HCT116 (cell line): Measurements from ENCODE around the gene OCEL1. TPM values are rescaled to one million over a fixed set of nuclear protein-coding genes. Genes with fewer than 3 reads are reported as not detected.
"Not testable (repeated sequence)": the region's sequence is repeated elsewhere in the genome, so short reads cannot be mapped to it uniquely, and the experiment has no call there.

ENCODE experiments used
- ATAC-seq: fragments of 200-7000 bp; cut with Tn5 transposase; 2 replicates; pipeline ENCODE4 v1.9.1; 2020; ENCODE audit warnings: mild to moderate bottlenecking, moderate library complexity
- BruUV-seq: library from RNA; stranded (reverse); fragments of 400-500 nt; replicated peaks from 2 replicates; lab custom pipeline; 2021; lab: Mats Ljungman, UMichigan
- CTCF ChIA-PET: fragments of 300-600 bp; sonication (Branson Sonifier 250); formaldehyde crosslinking; loops from one replicate; lab custom pipeline; 2021; ENCODE audit warnings: antibody characterized with exemption; lab: Charles Lee
- POLR2A ChIA-PET: fragments of 300-600, 350-600 bp; sonication (Branson Sonifier 250); formaldehyde crosslinking; loops from one replicate; lab custom pipeline; 2021; ENCODE audit warnings: antibody characterized with exemption; lab: Charles Lee
- RAD21 ChIA-PET, 2 experiments: fragments of 300-600 bp; sonication (Branson Sonifier 250); formaldehyde crosslinking; loops; one replicate each; lab custom pipeline; 2023; ENCODE audit warnings: low total read pairs in 2 of 2; ENCODE audit not compliant: uncharacterized antibody in 2 of 2, unreplicated experiment in 2 of 2, low non-redundant PET in 1 of 2; lab: Charles Lee
- DNase-seq: peaks from one replicate; pipeline ENCODE4 v3.0.0-alpha.2; 2010; ENCODE audit warnings: low read depth, low spot score
- H2AFZ ChIP-seq: fragments of 200-600 bp; shearing (Covaris generic), sonication (generic); 2 replicates; pipeline ENCODE4 v1.6.1; 2017; ENCODE audit warnings: low read depth, mixed run types, mixed read lengths, antibody characterized with exemption, low read length; ENCODE audit not compliant: poor library complexity, severe bottlenecking
- H3K27ac ChIP-seq: 2 replicates; pipeline ENCODE4 v1.5.1; 2012; ENCODE audit warnings: low read depth, low read length
- H3K27me3 ChIP-seq: fragments of 200-600 bp; sonication (generic); 2 replicates; pipeline ENCODE4 v1.6.1; 2016; ENCODE audit warnings: mixed run types, low read length, mixed read lengths; ENCODE audit not compliant: insufficient read depth
- H3K36me3 ChIP-seq, 2 experiments: fragments of 200-500 bp in 1 of 2; fragments of 200-600 bp in 1 of 2; sonication (Bioruptor generic) in 1 of 2; sonication (generic) in 1 of 2; 2 replicates each; pipeline versions ENCODE4 v1.5.1 to v1.6.1; 2014 to 2016; ENCODE audit warnings: low read length in 2 of 2, inconsistent platforms in 1 of 2, mixed read lengths in 1 of 2, mixed run types in 1 of 2; ENCODE audit not compliant: insufficient read depth in 2 of 2, control insufficient read depth in 1 of 2
- H3K4me1 ChIP-seq, 2 experiments: fragments of 200-600 bp in 1 of 2; sonication (generic) in 1 of 2; 2 replicates each; pipeline versions ENCODE4 v1.5.1 to v1.6.1; 2012 to 2017; ENCODE audit warnings: low read length in 2 of 2, inconsistent platforms in 1 of 2, mild to moderate bottlenecking in 1 of 2, mixed read lengths in 1 of 2, mixed run types in 1 of 2, moderate library complexity in 1 of 2; ENCODE audit not compliant: insufficient read depth in 2 of 2, control insufficient read depth in 1 of 2
- H3K4me2 ChIP-seq: fragments of 200-600 bp; sonication (generic); 2 replicates; pipeline ENCODE4 v1.6.1; 2017; ENCODE audit warnings: mixed run types, low read length, mixed read lengths
- H3K4me3 ChIP-seq, 2 experiments: fragments of 200-600 bp in 1 of 2; sonication (generic) in 1 of 2; replicated peaks in 1 of 2; 2 replicates each; pipeline ENCODE4 v1.5.1; 2011 to 2016; ENCODE audit warnings: low read length in 2 of 2, control low read depth in 1 of 2, low read depth in 1 of 2, mild to moderate bottlenecking in 1 of 2, mixed read lengths in 1 of 2, mixed run types in 1 of 2
- H3K79me2 ChIP-seq: fragments of 200-600 bp; sonication (generic); 2 replicates; pipeline ENCODE4 v1.6.1; 2017; ENCODE audit warnings: mild to moderate bottlenecking, mixed run types, low read length, moderate library complexity, mixed read lengths; ENCODE audit not compliant: insufficient read depth
- H3K9ac ChIP-seq: fragments of 200-600 bp; sonication (generic); 2 replicates; pipeline ENCODE4 v1.6.1; 2016; ENCODE audit warnings: low read length, mixed read lengths
- H3K9me2 ChIP-seq: fragments of 200-600 bp; sonication (generic), shearing (Covaris generic); 2 replicates; pipeline ENCODE4 v1.6.1; 2017; ENCODE audit warnings: mixed run types, mild to moderate bottlenecking, moderate library complexity; ENCODE audit not compliant: insufficient read depth
- H3K9me3 ChIP-seq, 2 experiments: fragments of 200-500 bp in 1 of 2; fragments of 200-600 bp in 1 of 2; sonication (Bioruptor generic) in 1 of 2; sonication (generic) in 1 of 2; 2 replicates each; pipeline ENCODE4 v1.6.1; 2014 to 2017; ENCODE audit warnings: low read length in 2 of 2, mixed read lengths in 2 of 2, inconsistent platforms in 1 of 2, low read depth in 1 of 2, mild to moderate bottlenecking in 1 of 2, mixed run types in 1 of 2, moderate library complexity in 1 of 2; ENCODE audit not compliant: control insufficient read depth in 1 of 2, insufficient read depth in 1 of 2
- H4K20me1 ChIP-seq: fragments of 200-600 bp; sonication (generic), shearing (Covaris generic); 2 replicates; pipeline ENCODE4 v1.6.1; 2017; ENCODE audit warnings: mixed run types, mild to moderate bottlenecking, moderate library complexity; ENCODE audit not compliant: insufficient read depth
- ELF1 ChIP-seq: IDR thresholded peaks from 2 replicates; pipeline ENCODE4 v1.6.1; 2012; ENCODE audit warnings: low read depth, borderline replicate concordance
- EZH2phosphoT487 ChIP-seq: fragments of 200-600 bp; IDR thresholded peaks from 2 replicates; pipeline ENCODE4 v1.6.1; 2018; ENCODE audit warnings: antibody characterized with exemption, borderline replicate concordance
- POLR2AphosphoS5 ChIP-seq: IDR thresholded peaks from 2 replicates; pipeline ENCODE4 v1.6.1; 2011; ENCODE audit warnings: mild to moderate bottlenecking, low read depth, low read length, moderate library complexity
- RAD21 ChIP-seq: IDR thresholded peaks from 2 replicates; pipeline ENCODE4 v1.6.1; 2012; ENCODE audit warnings: low read depth, mild to moderate bottlenecking
- SP1 ChIP-seq: IDR thresholded peaks from 2 replicates; pipeline ENCODE4 v1.6.1; 2012; ENCODE audit warnings: low read depth
- TCF7L2 ChIP-seq: IDR thresholded peaks from 2 replicates; pipeline ENCODE4 v1.7.0; 2011; ENCODE audit warnings: borderline replicate concordance, inconsistent platforms; ENCODE audit not compliant: insufficient read depth, insufficient read length; ENCODE audit errors: extremely low read depth
- YY1 ChIP-seq: IDR thresholded peaks from 2 replicates; pipeline ENCODE4 v1.6.1; 2011; ENCODE audit warnings: low read length, low read depth, moderate library complexity, mild to moderate bottlenecking; ENCODE audit not compliant: insufficient replicate concordance; ENCODE audit errors: extremely low read depth
- ZFX ChIP-seq: fragments of 450-650 bp; IDR thresholded peaks from 2 replicates; pipeline ENCODE4 v1.6.1; 2017
- intact Hi-C: fragments of 100-400 bp; cut with micrococcal nuclease; formaldehyde crosslinking; loops from 2 replicates; pipeline ENCODE4 v1.10.0; 2022
- total RNA-seq: library from RNA; stranded (reverse); gene quantifications from one replicate; pipeline ENCODE4 v1.2.1, GENCODE V29; 2021; ENCODE audit not compliant: unreplicated experiment
- TF ChIP-seq, protein P1 (sequence below): IDR thresholded peaks from 2 replicates; pipeline ENCODE4 v1.6.1; 2012
- TF ChIP-seq, protein P2 (sequence below), 3 experiments: fragments of 200-600 bp in 1 of 3; sonication (generic) in 1 of 3; IDR thresholded peaks in 2 of 3; conservative IDR thresholded peaks in 1 of 3; 2 replicates each; pipeline ENCODE4 v1.5.1; 2012 to 2017; ENCODE audit warnings: low read depth in 2 of 3, low read length in 2 of 3, antibody characterized with exemption in 1 of 3, borderline replicate concordance in 1 of 3, control low read depth in 1 of 3, mild to moderate bottlenecking in 1 of 3, mixed read lengths in 1 of 3, mixed run types in 1 of 3, moderate library complexity in 1 of 3; ENCODE audit not compliant: insufficient read depth in 1 of 3
- TF ChIP-seq, protein P3 (sequence below): IDR thresholded peaks from 2 replicates; pipeline ENCODE4 v1.6.1; 2011; ENCODE audit warnings: mild to moderate bottlenecking, low read length, moderate library complexity; ENCODE audit not compliant: insufficient replicate concordance; ENCODE audit errors: extremely low read depth

Gene OCEL1
- total RNA-seq, 1 experiment from 2014 or later = 39.8 TPM

DNA sequence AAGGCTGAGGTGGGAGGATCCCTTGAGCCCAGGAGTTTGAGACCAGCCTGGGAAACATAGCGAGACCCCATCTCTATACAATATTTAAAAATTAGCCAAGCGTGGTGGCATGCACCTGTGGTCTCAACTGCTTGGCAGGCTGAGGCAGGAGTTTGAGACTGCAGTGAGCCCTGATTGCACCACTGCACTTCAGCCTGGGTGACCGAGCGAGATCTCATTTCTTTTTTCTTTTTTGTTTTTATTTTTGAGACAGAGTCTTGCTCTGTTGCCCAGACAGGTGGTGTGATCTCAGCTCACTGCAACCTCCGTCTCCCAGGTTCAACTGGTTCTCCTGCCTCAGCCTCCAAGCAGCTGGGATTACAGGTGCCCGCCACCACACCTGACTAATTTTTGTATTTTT lies 34.3 kb upstream of the OCEL1 start:
- DNase-seq, H2AFZ ChIP-seq, intact Hi-C loops, CTCF ChIA-PET, H3K79me2 ChIP-seq, H3K27me3 ChIP-seq, H3K4me1 ChIP-seq, H3K27ac ChIP-seq, ATAC-seq, H3K9ac ChIP-seq, POLR2A ChIA-PET, BruUV-seq, H3K9me3 ChIP-seq, H3K4me3 ChIP-seq, H3K4me2 ChIP-seq, H3K9me2 ChIP-seq, H4K20me1 ChIP-seq: not testable (repeated sequence)
- H3K36me3 ChIP-seq = peaks cover 15 to 16% of the 10 kb centered on the region in 2 experiments
- RAD21 ChIA-PET = interaction anchor here in 1 of 2 experiments (0.7 kb wide), 1 partner anchor 332 kb away, joined by 4 read pairs; no protein-coding TSS in a partner anchor

DNA sequence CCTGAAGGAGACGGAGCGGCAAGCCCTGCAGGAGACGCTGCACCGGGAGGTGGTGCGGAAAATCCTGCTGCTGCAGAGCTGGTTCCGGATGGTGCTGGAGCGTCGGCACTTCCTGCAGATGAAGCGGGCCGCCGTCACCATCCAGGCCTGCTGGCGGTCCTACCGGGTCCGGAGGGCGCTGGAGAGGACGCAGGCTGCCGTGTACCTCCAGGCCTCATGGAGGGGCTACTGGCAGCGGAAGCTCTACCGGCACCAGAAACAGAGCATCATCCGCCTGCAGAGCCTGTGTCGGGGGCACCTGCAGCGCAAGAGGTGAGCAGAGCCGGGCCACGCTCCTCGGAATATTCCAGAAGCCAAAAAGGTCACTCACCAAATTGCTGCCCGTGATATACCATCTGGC lies 33.3 kb upstream of the OCEL1 start:
- Histone ChIP-seq H3K36me3 (peaks cover 15 to 16% of the 10 kb centered on the region in 2 experiments), H2AFZ (no peak overlapping the region), H3K9me2 (no peaks in the 10 kb centered on the region), H3K4me3 (no peak overlapping the region), H3K27me3 (no peaks in the 10 kb centered on the region), H3K27ac (no peak overlapping the region), H3K4me1 (no peaks in the 10 kb centered on the region), H4K20me1 (no peaks in the 10 kb centered on the region), H3K9ac (no peak overlapping the region), H3K79me2 (no peaks in the 10 kb centered on the region), H3K4me2 (no peak overlapping the region), H3K9me3 (no peaks in the 10 kb centered on the region)
- CTCF ChIA-PET = no interaction called here
- POLR2A ChIA-PET = no interaction called here
- ATAC-seq (no peak), DNase-seq (no peak)
- BruUV-seq = no TSS peak
- intact Hi-C loops = no loop called here
- RAD21 ChIA-PET = no interaction called here
- TF ChIP-seq ELF1 = no peak
- TF ChIP-seq, protein P1, sequence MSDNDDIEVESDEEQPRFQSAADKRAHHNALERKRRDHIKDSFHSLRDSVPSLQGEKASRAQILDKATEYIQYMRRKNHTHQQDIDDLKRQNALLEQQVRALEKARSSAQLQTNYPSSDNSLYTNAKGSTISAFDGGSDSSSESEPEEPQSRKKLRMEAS = no peak
- TF ChIP-seq, protein P2, sequence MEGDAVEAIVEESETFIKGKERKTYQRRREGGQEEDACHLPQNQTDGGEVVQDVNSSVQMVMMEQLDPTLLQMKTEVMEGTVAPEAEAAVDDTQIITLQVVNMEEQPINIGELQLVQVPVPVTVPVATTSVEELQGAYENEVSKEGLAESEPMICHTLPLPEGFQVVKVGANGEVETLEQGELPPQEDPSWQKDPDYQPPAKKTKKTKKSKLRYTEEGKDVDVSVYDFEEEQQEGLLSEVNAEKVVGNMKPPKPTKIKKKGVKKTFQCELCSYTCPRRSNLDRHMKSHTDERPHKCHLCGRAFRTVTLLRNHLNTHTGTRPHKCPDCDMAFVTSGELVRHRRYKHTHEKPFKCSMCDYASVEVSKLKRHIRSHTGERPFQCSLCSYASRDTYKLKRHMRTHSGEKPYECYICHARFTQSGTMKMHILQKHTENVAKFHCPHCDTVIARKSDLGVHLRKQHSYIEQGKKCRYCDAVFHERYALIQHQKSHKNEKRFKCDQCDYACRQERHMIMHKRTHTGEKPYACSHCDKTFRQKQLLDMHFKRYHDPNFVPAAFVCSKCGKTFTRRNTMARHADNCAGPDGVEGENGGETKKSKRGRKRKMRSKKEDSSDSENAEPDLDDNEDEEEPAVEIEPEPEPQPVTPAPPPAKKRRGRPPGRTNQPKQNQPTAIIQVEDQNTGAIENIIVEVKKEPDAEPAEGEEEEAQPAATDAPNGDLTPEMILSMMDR (IDR thresholded peaks at IDR 0.05 in 2 of 3, conservative IDR thresholded peaks at IDR 0.05 in 1 of 3; ENCODE audit: borderline replicate concordance in 1 of 3, insufficient read depth in 1 of 3, low read depth in 2 of 3, low read length in 2 of 3) = no peak
- no peak for TF ChIP-seq SP1
- TF ChIP-seq YY1 = no peak
- no peak for TF ChIP-seq ZFX
- TF ChIP-seq EZH2phosphoT487 = no peak
- TF ChIP-seq, protein P3, sequence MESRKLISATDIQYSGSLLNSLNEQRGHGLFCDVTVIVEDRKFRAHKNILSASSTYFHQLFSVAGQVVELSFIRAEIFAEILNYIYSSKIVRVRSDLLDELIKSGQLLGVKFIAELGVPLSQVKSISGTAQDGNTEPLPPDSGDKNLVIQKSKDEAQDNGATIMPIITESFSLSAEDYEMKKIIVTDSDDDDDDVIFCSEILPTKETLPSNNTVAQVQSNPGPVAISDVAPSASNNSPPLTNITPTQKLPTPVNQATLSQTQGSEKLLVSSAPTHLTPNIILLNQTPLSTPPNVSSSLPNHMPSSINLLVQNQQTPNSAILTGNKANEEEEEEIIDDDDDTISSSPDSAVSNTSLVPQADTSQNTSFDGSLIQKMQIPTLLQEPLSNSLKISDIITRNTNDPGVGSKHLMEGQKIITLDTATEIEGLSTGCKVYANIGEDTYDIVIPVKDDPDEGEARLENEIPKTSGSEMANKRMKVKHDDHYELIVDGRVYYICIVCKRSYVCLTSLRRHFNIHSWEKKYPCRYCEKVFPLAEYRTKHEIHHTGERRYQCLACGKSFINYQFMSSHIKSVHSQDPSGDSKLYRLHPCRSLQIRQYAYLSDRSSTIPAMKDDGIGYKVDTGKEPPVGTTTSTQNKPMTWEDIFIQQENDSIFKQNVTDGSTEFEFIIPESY = no peak
- no peak for TF ChIP-seq POLR2AphosphoS5
- TF ChIP-seq TCF7L2 = no peak
- TF ChIP-seq RAD21 = no peak
